CD4-positive, alpha-beta T cell treated with Interleukin-17A for 4 hours (primary cell): ENCODE results near the gene IGSF10.
"Not testable (repeated sequence)": the region's sequence is repeated elsewhere in the genome, so short reads cannot be mapped to it uniquely, and the experiment has no call there.

Experiments used
- DNase-seq: peaks from one replicate; pipeline ENCODE4 v3.0.0-alpha.2; 2020; ENCODE audit warnings: mixed read lengths

The IGSF10 gene

GRCh38 chr3:151460774-151461450, at the start of gene IGSF10:
TSS of gene IGSF10 (minus strand) at chr3:151461061. CDS start at chr3:151458709, 2,352 bp downstream.
- no peak for DNase-seq

- DNase-seq, result not testable (repeated sequence)
These were observed 48.7 kb upstream of the IGSF10 start for GRCh38 chr3:151509468-151510135.

DNA sequence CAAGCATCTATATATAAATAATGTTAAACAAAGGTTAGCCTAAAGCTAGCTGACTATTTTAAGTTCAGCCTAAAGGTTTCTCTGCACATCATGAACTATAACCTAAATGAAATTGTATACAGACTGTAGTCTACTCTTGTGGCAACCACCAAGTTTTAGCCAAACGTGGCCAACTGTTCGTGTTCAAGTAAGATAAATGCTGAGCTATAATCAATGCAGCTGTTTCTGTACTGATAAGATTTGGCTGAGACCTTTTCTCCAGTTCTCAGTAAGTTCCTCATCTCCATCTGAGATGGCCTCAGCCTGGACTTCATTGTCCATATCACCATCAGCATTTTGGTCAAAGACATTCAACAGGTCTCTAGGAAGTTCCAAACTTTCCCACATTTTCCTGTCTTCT, 43.7 kb upstream of the IGSF10 start:
- DNase-seq, result no peak

- DNase-seq, result no peak
These were observed 42.2 kb upstream of the IGSF10 start for GRCh38 chr3:151503074-151503473.

- no peak for DNase-seq
These were observed 41.2 kb upstream of the IGSF10 start for GRCh38 chr3:151501923-151502632.

DNA sequence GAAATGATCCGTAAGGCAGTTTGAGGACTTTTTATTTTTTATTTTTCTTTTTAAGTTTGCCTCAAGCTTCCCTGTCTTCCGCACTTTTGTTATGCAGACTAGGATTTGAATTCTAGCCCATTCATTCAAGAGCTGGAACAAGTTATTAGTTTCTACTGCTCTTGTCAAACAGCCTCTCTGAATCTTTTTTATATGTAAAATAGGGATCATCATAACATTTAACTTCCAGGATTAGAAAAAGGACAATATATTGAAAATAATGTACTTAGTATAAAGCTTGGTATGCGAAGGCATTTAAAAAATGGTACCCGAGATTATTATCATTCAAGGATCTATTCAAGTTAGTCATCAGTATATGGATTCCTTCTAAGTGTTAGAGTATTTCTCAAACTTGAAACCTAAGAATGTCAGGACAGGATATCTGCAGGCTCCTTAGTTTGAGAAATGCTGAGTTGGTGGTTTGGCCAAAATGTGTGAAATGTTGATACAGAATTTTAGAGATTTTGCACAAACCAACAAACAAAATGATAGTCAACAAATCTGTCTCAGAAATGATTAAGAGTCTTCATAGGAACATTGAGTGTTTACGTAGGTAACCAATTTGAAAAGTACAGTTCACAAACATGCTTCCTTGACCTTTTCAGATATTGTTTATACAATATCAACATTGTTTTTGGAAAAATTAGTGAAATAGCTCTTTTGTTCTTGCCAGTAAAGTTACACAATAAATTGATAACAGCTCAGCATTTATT, 40.5 kb upstream of the IGSF10 start:
- no peak for DNase-seq

GRCh38 chr3:151499168-151499567, 38.3 kb upstream of the IGSF10 start:
- DNase-seq, result no peak

DNA sequence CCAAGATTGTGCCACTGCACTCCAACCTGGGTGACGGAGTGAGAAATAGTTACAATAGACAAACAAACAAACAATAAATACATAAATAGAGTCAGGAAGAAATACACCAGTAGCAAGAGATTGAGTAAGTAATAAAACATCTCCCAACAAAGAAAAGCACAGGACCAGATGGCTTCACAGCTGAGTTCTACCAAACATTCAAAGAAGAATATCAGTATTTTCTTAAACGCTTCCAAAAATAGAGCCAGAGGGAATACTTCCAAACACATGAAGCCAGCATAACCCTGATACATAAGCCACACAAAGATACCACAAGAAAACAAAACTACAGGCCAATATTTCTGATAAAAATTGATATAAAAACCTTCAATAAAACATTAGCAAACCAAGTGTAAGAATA, 30.7 kb upstream of the IGSF10 start:
- DNase-seq, result no peak

GRCh38 chr3:151487833-151488232, 27.0 kb upstream of the IGSF10 start:
- DNase-seq, result not testable (repeated sequence)

GRCh38 chr3:151483961-151484520, 23.2 kb upstream of the IGSF10 start:
- no peak for DNase-seq

DNA sequence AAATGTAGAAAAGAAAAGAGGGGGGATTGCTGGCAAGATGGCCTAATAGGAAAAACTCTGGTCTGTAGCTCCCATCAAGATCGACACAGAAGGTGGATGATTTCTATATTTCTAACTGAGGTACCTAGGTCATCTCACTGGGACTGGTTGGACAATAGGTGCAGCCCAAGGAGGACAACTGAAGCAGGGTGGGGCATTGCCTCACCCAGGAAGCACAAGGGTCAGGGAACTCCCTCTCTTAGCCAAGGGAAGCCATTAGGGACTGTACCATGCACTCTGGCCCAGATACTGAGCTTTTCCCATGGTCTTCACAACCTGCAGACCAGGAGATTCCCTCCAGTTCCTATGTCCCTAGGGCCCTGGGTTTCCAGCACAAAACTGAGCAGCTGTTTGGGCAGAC, 22.6 kb upstream of the IGSF10 start:
- no peak for DNase-seq

- DNase-seq, result no peak
These were observed 19.6 kb upstream of the IGSF10 start for GRCh38 chr3:151480492-151480891.

GRCh38 chr3:151479452-151479851, 18.6 kb upstream of the IGSF10 start:
- no peak for DNase-seq

- DNase-seq, result no peak
These were observed 17.5 kb upstream of the IGSF10 start for GRCh38 chr3:151478335-151478697.

GRCh38 chr3:151477591-151478334, 16.9 kb upstream of the IGSF10 start:
- no peak for DNase-seq

- DNase-seq, result no peak
These were observed 15.6 kb upstream of the IGSF10 start for GRCh38 chr3:151476344-151477018.

DNA sequence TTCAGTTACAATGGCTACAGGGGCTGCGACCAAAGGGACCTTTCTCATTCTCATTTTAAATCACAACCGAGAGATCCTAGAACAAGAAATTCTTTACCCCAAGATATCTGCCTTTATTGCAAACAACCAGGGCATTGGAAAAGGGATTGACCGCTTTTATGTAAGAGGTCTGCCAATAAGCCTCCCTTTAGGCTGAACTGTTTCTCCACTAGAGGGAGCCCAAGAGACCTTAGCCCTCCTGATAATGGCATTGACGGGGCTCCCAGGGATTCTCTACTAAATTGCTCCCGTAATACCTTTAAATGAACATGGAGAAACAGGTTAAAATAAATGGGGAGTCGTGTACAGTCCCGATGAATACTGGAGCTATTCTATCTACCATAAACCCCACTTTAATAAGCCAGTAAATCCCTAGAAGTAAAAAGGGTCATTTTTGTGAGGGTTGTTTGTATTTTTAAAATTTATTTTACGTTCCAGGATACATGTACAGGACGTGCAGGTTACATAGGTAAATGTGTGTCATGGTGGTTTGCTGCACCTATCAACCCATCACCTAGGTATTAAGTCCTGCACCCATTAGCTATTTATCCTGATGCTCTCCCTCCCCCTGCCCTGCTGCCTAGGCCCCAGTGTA, 7.5 kb upstream of the IGSF10 start:
- peak; percentile 50 for DNase-seq

DNA sequence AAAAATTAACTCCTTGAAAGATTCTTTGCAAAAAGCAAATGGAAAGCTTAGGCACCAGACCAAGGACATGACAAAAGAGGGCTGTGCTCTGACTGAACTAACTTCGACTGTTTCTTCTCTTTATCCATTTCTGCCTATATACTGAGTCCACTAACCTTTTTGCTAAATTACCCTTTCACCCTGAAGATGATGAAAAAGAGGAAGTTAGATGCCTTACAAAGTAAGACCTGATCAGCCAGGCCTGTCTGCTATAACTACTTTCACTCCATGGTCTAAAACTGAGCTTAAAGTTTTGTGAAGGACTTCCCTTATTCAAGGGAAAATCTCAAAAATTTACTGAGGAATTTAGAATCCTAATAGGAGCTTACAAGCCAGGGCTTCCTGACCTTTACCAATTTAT, 6.2 kb upstream of the IGSF10 start:
- no peak for DNase-seq

- DNase-seq, result no peak
These were observed 2.1 kb upstream of the IGSF10 start for GRCh38 chr3:151462991-151463390.

DNA sequence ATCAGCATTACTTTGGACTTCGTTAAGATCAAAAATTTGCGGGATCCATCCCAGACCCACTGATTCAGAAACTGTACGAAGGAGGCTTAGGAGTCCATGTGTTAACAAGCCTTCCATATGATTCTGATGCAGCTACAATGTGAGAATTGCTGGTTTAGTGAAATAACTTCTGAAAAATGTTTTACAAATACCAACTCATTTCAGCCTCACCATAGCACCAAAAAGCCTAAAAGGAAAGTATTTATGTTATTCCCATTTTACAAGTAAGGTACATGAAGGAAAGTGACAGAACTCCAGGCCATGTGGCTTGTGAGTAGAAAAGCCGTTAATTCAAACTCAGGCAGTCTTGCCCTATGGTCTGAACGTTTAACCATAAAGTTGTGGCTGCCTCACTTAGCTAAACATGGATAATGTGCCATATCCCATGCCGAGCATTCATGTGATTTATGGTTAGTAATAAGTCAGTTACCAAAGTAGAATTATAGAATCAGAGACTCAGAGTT, 1.5 kb upstream of the IGSF10 start:
- no peak for DNase-seq

DNA sequence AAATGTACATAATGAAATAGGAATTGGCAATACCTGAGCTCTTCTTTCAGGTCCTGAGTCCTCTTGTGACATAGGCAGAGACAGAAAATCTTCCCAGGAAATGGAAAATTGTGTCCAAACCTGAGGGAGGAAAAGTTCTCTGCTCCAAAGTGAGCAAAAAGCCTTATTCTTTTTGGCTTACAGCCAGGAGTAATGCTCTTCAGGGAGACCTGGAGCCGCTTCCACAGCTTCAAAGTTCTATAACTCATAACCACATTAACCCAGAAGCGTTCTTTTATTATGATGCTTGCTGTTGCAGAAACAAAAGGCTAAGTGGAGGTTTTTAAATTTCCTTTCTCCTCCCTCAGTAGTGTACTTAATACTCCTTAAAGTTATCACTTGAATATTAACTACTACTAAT, 633 bp downstream of the IGSF10 start:
- DNase-seq, result no peak
